GM12878 (cell line): ENCODE measurements around the gene ZNF625. TPM values are rescaled to one million over a fixed set of nuclear protein-coding genes. Genes with fewer than 3 reads are reported as not detected.
A peak's percentile ranks its signal among the peaks of the same experiment; 100 is the strongest.

ENCODE experiments used
- ATAC-seq: fragments of 200-7000 bp; cut with Tn5 transposase; 3 replicates; pipeline ENCODE4 v1.9.1; 2020; ENCODE audit warnings: mild to moderate bottlenecking, moderate library complexity
- BruUV-seq: library from RNA; stranded (reverse); fragments of 400-500 nt; replicated peaks from 2 replicates; lab custom pipeline; 2021; lab: Mats Ljungman, UMichigan
- CTCF ChIA-PET: fragments of 300-600 bp; sonication (Branson Sonifier 250); formaldehyde crosslinking; extraction: SDS; loops from one replicate; lab custom pipeline; 2021; ENCODE audit warnings: inconsistent platforms; lab: Yijun Ruan, JAX
- POLR2A ChIA-PET: fragments of 350-600 bp; formaldehyde crosslinking; extraction: SDS; loops from one replicate; lab custom pipeline; 2021; ENCODE audit warnings: inconsistent platforms; lab: Charles Lee
- RAD21 ChIA-PET: fragments of 300-600 bp; sonication (Branson Sonifier 250); formaldehyde crosslinking; loops from one replicate; lab custom pipeline; 2023; ENCODE audit warnings: antibody characterized with exemption; ENCODE audit not compliant: unreplicated experiment; lab: Charles Lee
- SMC1A ChIA-PET: fragments of 300-600 bp; sonication (Branson Sonifier 250); formaldehyde crosslinking; loops from one replicate; lab custom pipeline; 2023; ENCODE audit not compliant: unreplicated experiment, uncharacterized antibody; lab: Charles Lee
- DNase-seq: peaks from one replicate; pipeline ENCODE4 v3.0.0-alpha.2; 2011; ENCODE audit warnings: low read depth, low spot score
- FAIRE-seq: peaks from 3 replicates; lab custom pipeline; 2011; peaks lifted over from hg19 to GRCh38; lab: Jason Lieb, UNC
- H2AFZ ChIP-seq: 2 replicates; pipeline ENCODE4 v1.6.0; 2011; ENCODE audit warnings: low read depth, low read length, control low read depth; ENCODE audit not compliant: control insufficient read depth
- H3K27ac ChIP-seq: 2 replicates; pipeline ENCODE4 v1.5.1; 2011; ENCODE audit warnings: control low read depth; ENCODE audit not compliant: control insufficient read depth, insufficient read depth
- H3K27me3 ChIP-seq, 2 experiments: replicated peaks in 1 of 2; 2 replicates each; pipeline versions ENCODE4 v1.6.0 to v1.6.1; 2011; ENCODE audit warnings: low read length in 1 of 2; ENCODE audit not compliant: control insufficient read depth in 2 of 2, insufficient read depth in 2 of 2
- H3K36me3 ChIP-seq, 2 experiments: 2 replicates each; pipeline ENCODE4 v1.5.1; 2011; ENCODE audit warnings: low read length in 1 of 2; ENCODE audit not compliant: control insufficient read depth in 2 of 2, insufficient read depth in 2 of 2
- H3K4me1 ChIP-seq: 2 replicates; pipeline ENCODE4 v1.6.1; 2011; ENCODE audit warnings: mild to moderate bottlenecking, low read length, moderate library complexity, mixed read lengths; ENCODE audit not compliant: control insufficient read depth, insufficient read depth
- H3K4me2 ChIP-seq: 2 replicates; pipeline ENCODE4 v1.6.0; 2011; ENCODE audit warnings: control low read depth; ENCODE audit not compliant: control insufficient read depth, insufficient read depth
- H3K4me3 ChIP-seq: fragments of 200-600 bp; sonication (generic); 2 replicates; pipeline ENCODE4 v1.5.1; 2016
- H3K79me2 ChIP-seq: 2 replicates; pipeline ENCODE4 v1.6.0; 2011; ENCODE audit warnings: low read length; ENCODE audit not compliant: control insufficient read depth, insufficient read depth
- H3K9ac ChIP-seq: 2 replicates; pipeline ENCODE4 v1.8.0; 2011; ENCODE audit warnings: low read length, control low read depth, mixed read lengths; ENCODE audit not compliant: control insufficient read depth, insufficient read depth
- H3K9me3 ChIP-seq: replicated peaks from 3 replicates; pipeline ENCODE4 v1.5.1; 2011; ENCODE audit warnings: mild to moderate bottlenecking, low read length; ENCODE audit not compliant: control insufficient read depth, insufficient read depth
- H4K20me1 ChIP-seq: 2 replicates; pipeline ENCODE4 v1.6.0; 2011; ENCODE audit not compliant: control insufficient read depth, insufficient read depth
- CBX5 ChIP-seq: sonication (generic); IDR thresholded peaks from 2 replicates; pipeline ENCODE4 v1.6.1; 2016; ENCODE audit warnings: low read depth, moderate library complexity, mild to moderate bottlenecking, inconsistent platforms
- JUNB ChIP-seq: IDR thresholded peaks from 2 replicates; pipeline ENCODE4 v1.6.1; 2016; ENCODE audit warnings: antibody characterized with exemption, mild to moderate bottlenecking
- KLF5 ChIP-seq: fragments of 450-650 bp; IDR thresholded peaks from 2 replicates; pipeline ENCODE4 v1.6.1; 2014; ENCODE audit warnings: mild to moderate bottlenecking; ENCODE audit not compliant: partially characterized antibody
- MTA3 ChIP-seq: IDR thresholded peaks from 2 replicates; pipeline ENCODE4 v1.6.1; 2012; ENCODE audit warnings: low read length, inconsistent platforms, borderline replicate concordance
- NR2C2 ChIP-seq: IDR thresholded peaks from 2 replicates; pipeline ENCODE4 v1.6.1; 2011; ENCODE audit warnings: borderline replicate concordance, low read depth; ENCODE audit not compliant: control insufficient read depth, insufficient read length
- ZNF274 ChIP-seq: IDR thresholded peaks from one replicate; pipeline ENCODE4 v1.8.0; 2011; ENCODE audit not compliant: insufficient read length, insufficient read depth
- WGBS: methylation state at CpG from one replicate; pipeline ENCODE4 v1.1.6; 2016; ENCODE audit warnings: low lambda C conversion rate; ENCODE audit not compliant: insufficient replicate concordance, insufficient coverage; ENCODE audit errors: missing lambda C conversion rate; 5-methylcytosine and 5-hydroxymethylcytosine counted together
- in situ Hi-C: fragments of 300-500 bp; cut with MboI; formaldehyde crosslinking; loops from 9 replicates; pipeline ENCODE4 v1.14.3; 2018; ENCODE audit warnings: mixed read lengths
- intact Hi-C: fragments of 100-400 bp; cut with micrococcal nuclease; formaldehyde crosslinking; loops from one replicate; pipeline ENCODE4 v1.14.2; 2022; ENCODE audit not compliant: unreplicated experiment
- polyA plus RNA-seq, 11 experiments: library from polyadenylated mRNA; depleted of rRNA in 4 of 11; unstranded in 6 of 11; stranded (reverse) in 5 of 11; fragments of >200 nt; fragmentation: Nextera tagmentation in 4 of 11; fragmentation: Illumina TruSeq in 1 of 11; extraction: Ambion mirVana in 4 of 11; extraction: Trizol in 1 of 11; gene quantifications; 1 replicate in 1 of 11; 2 replicates in 10 of 11; pipeline versions ENCODE4 v1.2.1 to v1.2.3, GENCODE V29; 2011 to 2016; ENCODE audit warnings: inconsistent platforms in 2 of 11, missing spikeins in 2 of 11, low read depth in 1 of 11
- total RNA-seq, 4 experiments: library from RNA; depleted of rRNA in 3 of 4; stranded (reverse); fragments of >200 nt in 3 of 4; fragmentation: Illumina TruSeq in 1 of 4; extraction: Trizol in 1 of 4; gene quantifications; 2 replicates each; pipeline versions ENCODE4 v1.2.1 to v1.2.3, GENCODE V29; 2013 to 2021
- TF ChIP-seq, protein P1 (sequence below): IDR thresholded peaks from 2 replicates; pipeline ENCODE4 v1.6.1; 2011; ENCODE audit warnings: borderline replicate concordance, low read depth, mild to moderate bottlenecking, moderate library complexity, low read length; ENCODE audit not compliant: insufficient read depth, poor library complexity, severe bottlenecking

ZNF625 gene
- total and polyA plus RNA-seq, 10 of the 15 experiments (the other 5 are each of a cell fraction or from before 2014, with no cell fraction given), result 0.52 to 5.0 (median 1.3) TPM

DNA sequence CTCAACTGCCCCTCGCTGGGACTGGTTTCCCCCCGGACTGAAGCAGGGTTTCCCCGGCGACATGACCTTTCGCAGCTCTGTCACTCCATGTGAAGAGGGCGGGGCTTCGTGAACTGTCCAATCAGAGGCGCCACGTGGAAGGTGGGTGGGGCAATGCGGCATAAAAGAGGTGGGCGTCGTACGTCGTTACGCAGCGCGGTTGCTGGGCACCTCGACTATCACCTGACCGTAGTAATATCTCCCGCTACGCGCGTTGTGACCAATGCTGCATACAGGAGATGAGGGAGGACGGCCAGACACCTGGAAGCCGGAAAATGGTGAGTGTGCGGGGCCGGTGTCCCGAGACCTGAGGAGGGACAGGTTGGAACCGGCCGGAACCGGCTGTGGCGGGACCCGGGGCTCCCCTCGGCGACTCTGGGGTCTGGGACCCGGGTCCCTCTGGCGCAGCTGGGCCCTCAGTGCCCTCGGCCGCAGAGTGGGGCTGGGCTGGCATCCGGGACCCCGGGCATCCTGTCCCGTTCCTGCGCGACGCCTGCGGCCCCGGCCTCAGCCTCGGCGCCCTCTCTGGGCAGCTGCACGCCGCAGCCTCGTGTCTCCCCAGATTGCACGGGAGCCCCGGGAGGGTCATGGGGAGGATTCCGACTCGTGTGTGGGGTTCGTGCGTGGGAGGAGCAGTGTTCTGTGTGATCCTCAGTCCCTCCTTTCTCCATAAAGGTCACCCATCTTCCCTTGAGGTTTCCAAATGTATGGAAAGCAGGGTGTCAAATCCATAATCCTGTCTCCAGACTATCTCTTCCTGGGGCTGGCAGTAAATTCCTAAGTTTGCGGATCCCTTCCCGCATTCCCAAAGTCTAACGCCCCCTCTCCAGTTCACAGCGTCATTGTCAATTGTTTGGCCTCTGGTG is 38.5 kb upstream of the ZNF625 start:
- no peak for FAIRE-seq
- ChIA-PET RAD21 (no interaction called here), SMC1A (no interaction called here), CTCF (interaction anchor here (0.6 kb wide), 1 partner anchor 129 kb away, joined by 3 read pairs; no protein-coding TSS in a partner anchor)
- no peak overlapping the region for H3K4me2 ChIP-seq
- H4K20me1 ChIP-seq, result no peaks in the 10 kb centered on the region
- BruUV-seq, result no TSS peak
- peaks cover 27% of the 10 kb centered on the region for H3K9me3 ChIP-seq
- H3K36me3 ChIP-seq, result 0 out of 4 replicates have a peak, but pooled peaks cover 0 to 3% of the 10 kb centered on the region in 2 experiments
- H3K27ac ChIP-seq, result no peak overlapping the region
- intact Hi-C loops, result no loop called here
- H3K27me3 ChIP-seq, result no peaks in the 10 kb centered on the region
- WGBS, result 61% methylated on average over 51 of the region's 62 CpGs
- no peak overlapping the region for H3K4me3 ChIP-seq
- no peak for TF ChIP-seq NR2C2
- TF ChIP-seq, protein P1, sequence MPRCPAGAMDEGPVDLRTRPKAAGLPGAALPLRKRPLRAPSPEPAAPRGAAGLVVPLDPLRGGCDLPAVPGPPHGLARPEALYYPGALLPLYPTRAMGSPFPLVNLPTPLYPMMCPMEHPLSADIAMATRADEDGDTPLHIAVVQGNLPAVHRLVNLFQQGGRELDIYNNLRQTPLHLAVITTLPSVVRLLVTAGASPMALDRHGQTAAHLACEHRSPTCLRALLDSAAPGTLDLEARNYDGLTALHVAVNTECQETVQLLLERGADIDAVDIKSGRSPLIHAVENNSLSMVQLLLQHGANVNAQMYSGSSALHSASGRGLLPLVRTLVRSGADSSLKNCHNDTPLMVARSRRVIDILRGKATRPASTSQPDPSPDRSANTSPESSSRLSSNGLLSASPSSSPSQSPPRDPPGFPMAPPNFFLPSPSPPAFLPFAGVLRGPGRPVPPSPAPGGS, result no peak
- TF ChIP-seq, all 136 proteins: peak for 0
- DNase-seq, result no peak
- in situ Hi-C loops, result no loop called here
- H3K4me1 ChIP-seq, result no peaks in the 10 kb centered on the region
- H3K79me2 ChIP-seq, result no peaks in the 10 kb centered on the region
- H2AFZ ChIP-seq, result no peak overlapping the region
- POLR2A ChIA-PET, result interaction anchor here (0.6 kb wide), 1 partner anchor 166 kb away, joined by 7 read pairs; no protein-coding TSS in a partner anchor
- no peak overlapping the region for H3K9ac ChIP-seq
- ATAC-seq, result no peak

GRCh38 chr19:12187625-12188024 is 31.1 kb upstream of the ZNF625 start:
- peak; percentile 94 for TF ChIP-seq CBX5
- TF ChIP-seq JUNB, result no peak
- peak; percentile 61 for TF ChIP-seq ZNF274
- peak; percentile 94 for TF ChIP-seq KLF5
- TF ChIP-seq MTA3, result no peak
- Histone ChIP-seq H3K9ac (no peak overlapping the region), H3K36me3 (peaks cover 13 to 26% of the 10 kb centered on the region in 2 experiments), H2AFZ (no peak overlapping the region), H3K27ac (no peak overlapping the region), H4K20me1 (no peaks in the 10 kb centered on the region), H3K4me3 (no peak overlapping the region), H3K9me3 (peaks cover 62% of the 10 kb centered on the region), H3K27me3 (no peaks in the 10 kb centered on the region), H3K79me2 (peaks cover 1% of the 10 kb centered on the region; the same call in 1 of the 2 replicates), H3K4me1 (no peaks in the 10 kb centered on the region), H3K4me2 (no peak overlapping the region)
- ChIA-PET SMC1A (no interaction called here), CTCF (interaction anchor here (0.6 kb wide), 1 partner anchor 277 kb away, joined by 3 read pairs; no protein-coding TSS in a partner anchor), POLR2A (no interaction called here), RAD21 (no interaction called here)
- 100% methylated on average over 6 of the region's 6 CpGs for WGBS
- FAIRE-seq, result no peak
- DNase-seq, result no peak
- in situ Hi-C loops (no loop called here), intact Hi-C loops (no loop called here)
- BruUV-seq, result TSS peak; percentile 46
- ATAC-seq, result no peak
